ENCODE measurements around the gene OFD1. TPM values are rescaled to one million over a fixed set of nuclear protein-coding genes. Genes with fewer than 3 reads are reported as not detected.

The OFD1 gene
- total and polyA plus RNA-seq, 2 of the 8 experiments (the other 6 are each of a cell fraction or from before 2014, with no cell fraction given): 8.0 to 23.4 TPM

DNA sequence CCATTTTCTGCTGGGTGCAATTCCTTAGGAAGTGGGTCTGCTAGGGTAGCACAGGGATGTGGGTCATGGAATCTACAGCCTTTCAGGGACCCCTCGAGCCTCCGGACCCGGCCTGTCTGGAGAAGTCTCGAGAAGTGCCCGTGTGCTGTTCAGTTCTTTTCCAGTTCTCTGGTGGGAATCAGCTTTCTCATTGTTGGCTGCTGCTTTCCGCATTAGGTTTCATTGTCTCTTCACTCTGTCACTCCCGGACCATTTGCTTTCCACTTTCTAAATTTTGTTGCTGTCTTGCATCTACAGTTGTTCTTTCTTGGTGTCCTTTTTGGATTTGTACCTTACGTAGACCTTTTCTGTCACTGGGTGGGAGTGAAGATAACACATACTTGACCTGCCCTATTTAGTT, 39.6 kb upstream of the OFD1 start (continued):
- TF ChIP-seq CHD7 (IDR thresholded peaks at IDR 0.05; ENCODE audit: insufficient replicate concordance, low read length) (no peak), CBX5 (IDR thresholded peaks at IDR 0.05; ENCODE audit: low read depth, low read length) (no peak), SIN3A (conservative IDR thresholded peaks at IDR 0.05 in 1 of 2, IDR thresholded peaks at IDR 0.05 in 1 of 2; ENCODE audit: low read depth in 1 of 2, low read length in 2 of 2) (no peak), CBX8 (IDR thresholded peaks at IDR 0.05; ENCODE audit: borderline replicate concordance, low read depth, low read length) (no peak), NANOG (IDR thresholded peaks at IDR 0.05; ENCODE audit: insufficient read depth, low read depth, low read length, poor library complexity, severe bottlenecking) (no peak), NRF1 (IDR thresholded peaks at IDR 0.05; ENCODE audit: low read depth, low read length) (no peak), MAX (IDR thresholded peaks at IDR 0.05) (no peak), RFX5 (IDR thresholded peaks at IDR 0.05; ENCODE audit: borderline replicate concordance, low read depth, low read length) (no peak), RAD21 (IDR thresholded peaks at IDR 0.05 in 1 of 2, conservative IDR thresholded peaks at IDR 0.05 in 1 of 2; ENCODE audit: low read depth in 2 of 2, low read length in 2 of 2) (no peak)
- TF ChIP-seq, protein P1, sequence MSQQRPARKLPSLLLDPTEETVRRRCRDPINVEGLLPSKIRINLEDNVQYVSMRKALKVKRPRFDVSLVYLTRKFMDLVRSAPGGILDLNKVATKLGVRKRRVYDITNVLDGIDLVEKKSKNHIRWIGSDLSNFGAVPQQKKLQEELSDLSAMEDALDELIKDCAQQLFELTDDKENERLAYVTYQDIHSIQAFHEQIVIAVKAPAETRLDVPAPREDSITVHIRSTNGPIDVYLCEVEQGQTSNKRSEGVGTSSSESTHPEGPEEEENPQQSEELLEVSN (IDR thresholded peaks at IDR 0.05): no peak

Data from H1 (cell line).